WTC11 (cell line): ENCODE measurements around the gene KRT6A. TPM values are rescaled to one million over a fixed set of nuclear protein-coding genes. Genes with fewer than 3 reads are reported as not detected.

Experiments
- ATAC-seq: fragments of 200-7000 bp; cut with Tn5 transposase; 2 replicates; pipeline ENCODE4 v1.10.0; 2021; ENCODE audit warnings: mild to moderate bottlenecking, moderate library complexity
- Bru-seq: library from RNA; stranded (reverse); fragments of 400-500 nt; gene quantifications from one replicate; lab custom pipeline; 2021; lab: Mats Ljungman, UMichigan
- CTCF ChIA-PET: fragments of 300-600 bp; sonication (Branson Sonifier 250); formaldehyde crosslinking; loops from one replicate; lab custom pipeline; 2021; ENCODE audit warnings: antibody characterized with exemption; lab: Charles Lee
- POLR2A ChIA-PET: fragments of 350-600 bp; sonication (Branson Sonifier 250); formaldehyde crosslinking; loops from one replicate; lab custom pipeline; 2021; ENCODE audit warnings: antibody characterized with exemption; lab: Charles Lee
- DNase-seq: peaks from one replicate; pipeline ENCODE4 v3.0.0; 2021; ENCODE audit warnings: low spot score
- H3K27ac Mint-ChIP-seq: 2 replicates; pipeline ENCODE4 v1.8.0; 2021; ENCODE audit warnings: mixed read lengths
- H3K27me3 Mint-ChIP-seq: 2 replicates; pipeline ENCODE4 v1.8.0; 2021; ENCODE audit warnings: low read depth, mild to moderate bottlenecking, moderate library complexity, mixed read lengths
- H3K36me3 Mint-ChIP-seq: 2 replicates; pipeline ENCODE4 v1.8.0; 2021; ENCODE audit warnings: mixed read lengths
- H3K4me1 Mint-ChIP-seq: 2 replicates; pipeline ENCODE4 v1.8.0; 2022; ENCODE audit warnings: mixed read lengths
- H3K4me3 Mint-ChIP-seq: 2 replicates; pipeline ENCODE4 v1.8.0; 2021; ENCODE audit warnings: mild to moderate bottlenecking, moderate library complexity, mixed read lengths
- H3K9me3 Mint-ChIP-seq: 2 replicates; pipeline ENCODE4 v1.8.0; 2021; ENCODE audit warnings: mixed read lengths
- AR ChIP-seq: fragments of 250-450 bp; sonication (Bioruptor Pico); IDR thresholded peaks from 2 replicates; pipeline ENCODE4 v1.9.0; 2021; ENCODE audit warnings: mild to moderate bottlenecking
- ARID4B ChIP-seq: sonication (generic); formaldehyde crosslinking; IDR thresholded peaks from 2 replicates; pipeline ENCODE4 v1.8.0; 2023; ENCODE audit warnings: missing genetic modification reagents, mild to moderate bottlenecking, borderline replicate concordance
- ATF3 ChIP-seq: sonication (generic); formaldehyde crosslinking; conservative IDR thresholded peaks from 2 replicates; pipeline ENCODE4 v1.8.1; 2022; ENCODE audit warnings: mild to moderate bottlenecking, missing genetic modification reagents
- CTCF ChIP-seq: fragments of 200-600 bp; IDR thresholded peaks from 2 replicates; pipeline ENCODE4 v1.8.0; 2022; ENCODE audit warnings: antibody characterized with exemption
- E2F4 ChIP-seq: sonication (generic); formaldehyde crosslinking; IDR thresholded peaks from 2 replicates; pipeline ENCODE4 v1.8.1; 2022; ENCODE audit warnings: low read depth, mild to moderate bottlenecking, moderate library complexity, missing genetic modification reagents, borderline replicate concordance
- ELF4 ChIP-seq: sonication (generic); formaldehyde crosslinking; IDR thresholded peaks from 2 replicates; pipeline ENCODE4 v1.8.1; 2022; ENCODE audit warnings: low read depth, mild to moderate bottlenecking, moderate library complexity, missing genetic modification reagents
- FOXK1 ChIP-seq: sonication (generic); formaldehyde crosslinking; IDR thresholded peaks from 2 replicates; pipeline ENCODE4 v1.8.0; 2022; ENCODE audit warnings: mild to moderate bottlenecking, moderate library complexity, missing genetic modification reagents
- JAZF1 ChIP-seq: fragments of 250-450 bp; sonication (Bioruptor Pico); IDR thresholded peaks from 2 replicates; pipeline ENCODE4 v1.9.0; 2021; ENCODE audit warnings: moderate library complexity, mild to moderate bottlenecking, inconsistent platforms
- TCF7 ChIP-seq: sonication (generic); formaldehyde crosslinking; IDR thresholded peaks from 2 replicates; pipeline ENCODE4 v1.8.0; 2022; ENCODE audit warnings: mild to moderate bottlenecking, low read depth, missing genetic modification reagents, moderate library complexity
- ZBTB21 ChIP-seq: sonication (generic); formaldehyde crosslinking; IDR thresholded peaks from 2 replicates; pipeline ENCODE4 v1.8.1; 2023; ENCODE audit warnings: mild to moderate bottlenecking, missing genetic modification reagents, borderline replicate concordance
- ZNF219 ChIP-seq: sonication (generic); formaldehyde crosslinking; IDR thresholded peaks from 2 replicates; pipeline ENCODE4 v1.8.0; 2023; ENCODE audit warnings: missing genetic modification reagents, mild to moderate bottlenecking, borderline replicate concordance
- ZNF263 ChIP-seq: sonication (generic); formaldehyde crosslinking; IDR thresholded peaks from 2 replicates; pipeline ENCODE4 v1.8.1; 2022; ENCODE audit warnings: low read depth, mild to moderate bottlenecking, moderate library complexity, missing genetic modification reagents
- ZNF512 ChIP-seq: sonication (generic); formaldehyde crosslinking; IDR thresholded peaks from 2 replicates; pipeline ENCODE4 v1.8.1; 2022; ENCODE audit warnings: missing genetic modification reagents, borderline replicate concordance
- long read RNA-seq, 3 experiments: library from RNA in 1 of 3; library from capped mRNA in 1 of 3; library from polyadenylated mRNA in 1 of 3; unstranded in 2 of 3; stranded (forward) in 1 of 3; transcript quantifications; one replicate each; pipeline ENCODE4 v2.0.0, GENCODE V29; 2021
- total RNA-seq: library from RNA; stranded (reverse); gene quantifications from 3 replicates; pipeline ENCODE4 v1.2.3, GENCODE V29; 2021

KRT6A gene
- total RNA-seq (not detected in 3 replicates), Bru-seq, nascent RNA (percentile 7 among the genes with signal in this experiment)
- long read RNA-seq, experiment 1, result 0 reads
- long read RNA-seq, experiment 2, result 0 reads
- long read RNA-seq, experiment 3, result 0 reads

- CTCF ChIA-PET, result interaction anchor here (1.4 kb wide), 1 partner anchor 97 kb away, joined by 4 read pairs; no protein-coding TSS in a partner anchor
- H3K9me3 Mint-ChIP-seq, result peaks cover 29% of the 10 kb centered on the region
- no peak within 1 kb of the TSS for H3K4me3 Mint-ChIP-seq
- POLR2A ChIA-PET, result no interaction called here
- no peak for TF ChIP-seq CTCF
- no peak for TF ChIP-seq ZNF512 (CRISPR knock-in tag)
- no peak for TF ChIP-seq TCF7 (CRISPR knock-in tag)
- TF ChIP-seq FOXK1, result no peak
- no peak for TF ChIP-seq ZBTB21 (CRISPR knock-in tag)
- TF ChIP-seq ZNF263 (CRISPR knock-in tag), result no peak
- no peak for TF ChIP-seq JAZF1 (CRISPR knock-in tag)
- TF ChIP-seq ZNF219 (CRISPR knock-in tag), result no peak
- TF ChIP-seq AR (CRISPR knock-in tag), result no peak
- TF ChIP-seq ELF4, result no peak
- peaks cover 27% of the 10 kb centered on the region for H3K4me1 Mint-ChIP-seq
- ATAC-seq (no peak), DNase-seq (no peak)
- H3K36me3 Mint-ChIP-seq, result 0 out of 2 replicates have a peak, but pooled peaks cover 3% of the 10 kb centered on the region
- H3K27ac Mint-ChIP-seq, result no peak within 1 kb of the TSS
- peaks cover 6% of the 10 kb centered on the region; the same call in 1 of the 2 replicates for H3K27me3 Mint-ChIP-seq
These were observed at the start of gene KRT6A for GRCh38 chr12:52493172-52493571. Gene KRT6A, minus strand, starts transcription at chr12:52493257. Its CDS starts 69 bp downstream, at chr12:52493188.

- Mint-ChIP-seq H3K27me3 (no peaks in the 10 kb centered on the region), H3K9me3 (no peaks in the 10 kb centered on the region)
- no peak for TF ChIP-seq ATF3
- TF ChIP-seq E2F4 (CRISPR knock-in tag), result no peak
- no peak for TF ChIP-seq ARID4B (CRISPR knock-in tag)
- TF ChIP-seq, all 79 proteins: peak for 0
- Mint-ChIP-seq H3K4me1 (no peaks in the 10 kb centered on the region), H3K4me3 (no peak overlapping the region), H3K27ac (no peak overlapping the region), H3K36me3 (no peaks in the 10 kb centered on the region)
- POLR2A ChIA-PET, result no interaction called here
- DNase-seq (no peak), ATAC-seq (no peak)
- CTCF ChIA-PET, result interaction anchor here (1.0 to 1.1 kb wide), 2 partner anchors 20 to 329 kb away, joined by 3 read pairs; no protein-coding TSS in a partner anchor
These were observed 49.1 kb upstream of the KRT6A start for GRCh38 chr12:52542157-52542556.
